NK-92 (cell line): ENCODE measurements around the gene AQP2.

ENCODE experiments used
- DNase-seq: peaks from one replicate; lab custom pipeline; 2025; ENCODE audit not compliant: unreplicated experiment; lab: John Stamatoyannopoulos, UW

The AQP2 gene

GRCh38 chr12:49967777-49968250, 17.3 kb downstream of the AQP2 start:
- no peak for DNase-seq

- no peak for DNase-seq
These were observed 17.9 kb downstream of the AQP2 start for GRCh38 chr12:49968471-49968870.

- DNase-seq, result no peak
These were observed 18.5 kb downstream of the AQP2 start for GRCh38 chr12:49969027-49969426.

- DNase-seq, result no peak
These were observed 19.3 kb downstream of the AQP2 start for GRCh38 chr12:49969651-49970429.

GRCh38 chr12:49970658-49971057, 20.1 kb downstream of the AQP2 start:
- no peak for DNase-seq

- DNase-seq, result no peak
These were observed 20.6 kb downstream of the AQP2 start for GRCh38 chr12:49971141-49971540.

- DNase-seq, result no peak
These were observed 21.6 kb downstream of the AQP2 start for GRCh38 chr12:49972129-49972528.

GRCh38 chr12:49972641-49973360, 22.3 kb downstream of the AQP2 start, which contains the start of gene AQP6:
TSS of gene AQP6 (plus strand) at chr12:49972947. CDS start at chr12:49973174, 227 bp downstream.
- no peak for DNase-seq

- DNase-seq, result no peak
These were observed 22.9 kb downstream of the AQP2 start for GRCh38 chr12:49973361-49973830.

GRCh38 chr12:49974231-49974675, 23.7 kb downstream of the AQP2 start:
- no peak for DNase-seq

- DNase-seq, result no peak
These were observed 24.3 kb downstream of the AQP2 start for GRCh38 chr12:49974677-49975317.

GRCh38 chr12:49975318-49975761, 24.8 kb downstream of the AQP2 start:
- no peak for DNase-seq

- no peak for DNase-seq
These were observed 26.0 kb downstream of the AQP2 start for GRCh38 chr12:49976557-49976956.

GRCh38 chr12:49978125-49978524, 27.6 kb downstream of the AQP2 start:
- no peak for DNase-seq

GRCh38 chr12:49979016-49979586, 28.6 kb downstream of the AQP2 start:
- DNase-seq, result no peak

GRCh38 chr12:49979791-49980190, 29.3 kb downstream of the AQP2 start:
- no peak for DNase-seq

- no peak for DNase-seq
These were observed 30.2 kb downstream of the AQP2 start for GRCh38 chr12:49980501-49981349.

- DNase-seq, result no peak
These were observed 31.9 kb downstream of the AQP2 start for GRCh38 chr12:49982246-49983087.

- no peak for DNase-seq
These were observed 33.4 kb downstream of the AQP2 start for GRCh38 chr12:49983892-49984291.
